ENCODE measurements around the gene DENND1A.
"Not testable (repeated sequence)": the region's sequence is repeated elsewhere in the genome, so short reads cannot be mapped to it uniquely, and the experiment has no call there.

The DENND1A gene, protein sequence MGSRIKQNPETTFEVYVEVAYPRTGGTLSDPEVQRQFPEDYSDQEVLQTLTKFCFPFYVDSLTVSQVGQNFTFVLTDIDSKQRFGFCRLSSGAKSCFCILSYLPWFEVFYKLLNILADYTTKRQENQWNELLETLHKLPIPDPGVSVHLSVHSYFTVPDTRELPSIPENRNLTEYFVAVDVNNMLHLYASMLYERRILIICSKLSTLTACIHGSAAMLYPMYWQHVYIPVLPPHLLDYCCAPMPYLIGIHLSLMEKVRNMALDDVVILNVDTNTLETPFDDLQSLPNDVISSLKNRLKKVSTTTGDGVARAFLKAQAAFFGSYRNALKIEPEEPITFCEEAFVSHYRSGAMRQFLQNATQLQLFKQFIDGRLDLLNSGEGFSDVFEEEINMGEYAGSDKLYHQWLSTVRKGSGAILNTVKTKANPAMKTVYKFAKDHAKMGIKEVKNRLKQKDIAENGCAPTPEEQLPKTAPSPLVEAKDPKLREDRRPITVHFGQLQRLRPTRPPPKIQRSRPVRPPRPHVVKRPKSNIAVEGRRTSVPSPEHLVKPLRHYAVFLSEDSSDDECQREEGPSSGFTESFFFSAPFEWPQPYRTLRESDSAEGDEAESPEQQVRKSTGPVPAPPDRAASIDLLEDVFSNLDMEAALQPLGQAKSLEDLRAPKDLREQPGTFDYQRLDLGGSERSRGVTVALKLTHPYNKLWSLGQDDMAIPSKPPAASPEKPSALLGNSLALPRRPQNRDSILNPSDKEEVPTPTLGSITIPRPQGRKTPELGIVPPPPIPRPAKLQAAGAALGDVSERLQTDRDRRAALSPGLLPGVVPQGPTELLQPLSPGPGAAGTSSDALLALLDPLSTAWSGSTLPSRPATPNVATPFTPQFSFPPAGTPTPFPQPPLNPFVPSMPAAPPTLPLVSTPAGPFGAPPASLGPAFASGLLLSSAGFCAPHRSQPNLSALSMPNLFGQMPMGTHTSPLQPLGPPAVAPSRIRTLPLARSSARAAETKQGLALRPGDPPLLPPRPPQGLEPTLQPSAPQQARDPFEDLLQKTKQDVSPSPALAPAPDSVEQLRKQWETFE

DNA sequence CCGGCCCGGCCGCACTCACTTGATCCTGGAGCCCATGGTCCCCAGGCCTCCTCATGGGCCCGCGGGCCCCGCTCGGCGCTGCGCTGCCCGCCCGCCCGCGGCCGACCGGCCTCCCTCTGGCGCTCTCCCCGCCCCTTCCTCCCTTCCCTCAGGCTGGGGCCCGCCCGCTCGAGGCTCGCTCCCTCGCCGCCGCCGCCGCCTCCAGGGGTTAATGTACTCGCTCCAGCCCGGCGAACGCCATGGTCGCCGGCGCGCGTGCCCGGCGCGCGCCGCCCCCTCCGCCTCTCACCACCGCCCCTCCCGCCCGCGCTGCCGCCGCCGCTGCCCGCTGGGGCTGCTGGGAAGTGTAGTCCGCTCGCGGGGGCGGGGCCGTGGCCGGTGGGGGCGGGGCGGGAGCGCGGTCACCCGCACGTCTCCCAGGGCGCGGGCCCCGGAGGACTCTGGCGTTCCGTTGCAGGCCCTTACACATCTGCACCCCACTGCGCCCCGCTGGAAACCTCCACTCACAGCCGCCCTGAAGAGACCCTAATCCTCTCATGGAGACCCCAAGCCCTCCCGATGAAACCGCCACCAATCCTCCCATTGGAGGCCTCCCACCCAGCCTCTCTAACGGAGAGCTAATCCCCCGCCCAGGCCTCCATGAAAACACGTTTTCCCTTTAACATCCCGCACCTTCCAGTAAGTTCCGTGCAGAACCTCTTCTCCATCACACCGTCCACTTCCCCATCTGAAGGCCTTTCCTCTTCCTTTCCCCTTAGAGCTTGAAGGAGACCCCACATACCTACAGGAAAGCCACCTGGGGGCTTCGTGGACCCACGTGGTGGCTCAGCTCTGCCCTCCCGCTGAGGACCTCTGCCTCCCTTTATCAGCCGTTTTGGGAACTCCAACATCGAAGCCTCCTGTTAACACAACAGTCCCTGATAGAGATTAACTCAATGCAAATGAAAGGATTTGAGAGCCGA lies at the start of gene DENND1A:
Gene DENND1A (minus strand): TSS at position 257 of the 962 bp plus-strand sequence. CDS start 221 bp downstream, at position 36.
- DNase-seq, result peak; percentile 88 to 90
- Mint-ChIP-seq H3K9me3 (no peaks in the 10 kb centered on the region), H3K4me3 (peak within 1 kb of the TSS; percentile 89 to 91), H3K27ac (peak within 1 kb of the TSS; percentile 87 to 94), H3K4me1 (peaks cover 42% of the 10 kb centered on the region), H3K27me3 (peaks cover 20% of the 10 kb centered on the region)
- ATAC-seq, result peak; percentile 93

DNA sequence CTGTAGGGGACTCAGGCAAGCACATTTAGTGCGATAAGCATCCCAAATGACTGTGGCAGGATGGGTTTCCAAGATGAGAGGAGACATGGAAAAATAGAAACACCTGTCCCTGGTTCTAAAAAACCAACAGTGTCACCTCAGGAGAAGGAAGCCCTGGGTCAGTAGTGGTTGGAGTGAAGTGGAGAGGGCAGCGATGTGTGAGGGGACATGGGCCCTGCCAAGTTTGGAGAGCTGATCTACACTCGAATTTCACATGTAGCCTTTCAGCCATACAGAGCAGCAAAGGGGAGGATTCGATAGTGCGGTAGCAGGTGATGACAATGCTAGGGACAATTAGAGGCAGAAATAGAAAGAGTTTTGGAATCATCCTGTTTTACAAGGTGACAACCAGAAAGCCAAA lies 49.1 kb upstream of the DENND1A start:
- no peak overlapping the region for H3K27ac Mint-ChIP-seq
- no peak for DNase-seq
- H3K9me3 Mint-ChIP-seq, result peaks cover 0 to 13% of the 10 kb centered on the region in 2 donors
- H3K4me1 Mint-ChIP-seq, result no peaks in the 10 kb centered on the region
- peaks cover 40% of the 10 kb centered on the region for H3K27me3 Mint-ChIP-seq
- H3K4me3 Mint-ChIP-seq, result no peak overlapping the region
- ATAC-seq, result no peak

DNA sequence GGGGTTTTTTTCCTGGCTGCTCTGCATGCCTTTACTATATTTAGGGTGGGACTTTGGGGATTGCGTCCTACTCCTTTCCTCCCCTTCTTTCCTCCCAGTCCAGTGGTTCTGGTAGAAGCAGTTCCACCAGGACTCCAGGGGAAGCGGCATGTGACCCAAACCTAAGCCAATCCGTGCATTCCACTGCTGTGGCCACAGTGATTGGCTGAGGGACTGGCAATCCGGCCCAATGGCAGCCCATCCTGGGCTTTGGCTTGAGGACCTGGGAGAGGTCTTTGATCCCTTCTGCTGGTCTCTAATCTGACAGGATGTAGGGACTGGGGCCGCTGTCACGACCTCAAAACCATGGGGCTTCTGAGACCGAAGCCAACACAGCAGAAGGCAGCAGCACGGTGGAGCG lies 46.7 kb upstream of the DENND1A start:
- H3K27ac Mint-ChIP-seq, H3K4me3 Mint-ChIP-seq, H3K4me1 Mint-ChIP-seq, DNase-seq, ATAC-seq: not testable (repeated sequence)
- Mint-ChIP-seq H3K27me3 (peaks cover 26% of the 10 kb centered on the region), H3K9me3 (peaks cover 0 to 13% of the 10 kb centered on the region in 2 donors)

DNA sequence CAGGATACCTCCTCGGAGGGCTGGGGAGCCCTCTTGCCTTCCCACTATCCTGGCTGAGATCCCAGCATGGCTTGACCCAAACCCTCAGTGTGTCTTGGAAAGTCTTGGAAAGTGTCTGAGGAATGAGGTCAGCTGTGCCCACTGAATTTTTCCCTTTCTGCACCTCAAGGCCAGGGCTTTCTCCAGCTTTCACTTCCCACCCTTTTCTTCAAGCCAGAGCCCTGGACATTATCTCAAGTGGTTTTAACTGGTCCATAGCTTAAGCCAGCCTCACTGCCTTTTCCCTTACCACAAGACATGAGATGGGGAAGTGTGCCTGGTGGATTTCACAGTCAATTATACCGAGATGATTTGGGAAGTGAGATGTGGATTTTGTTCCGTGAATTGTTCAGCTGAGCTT lies 45.9 kb upstream of the DENND1A start:
- Mint-ChIP-seq H3K4me3 (no peak overlapping the region), H3K4me1 (no peaks in the 10 kb centered on the region), H3K27ac (no peak overlapping the region), H3K9me3 (peaks cover 0 to 13% of the 10 kb centered on the region in 2 donors), H3K27me3 (peaks cover 19% of the 10 kb centered on the region)
- DNase-seq (no peak), ATAC-seq (no peak)

DNA sequence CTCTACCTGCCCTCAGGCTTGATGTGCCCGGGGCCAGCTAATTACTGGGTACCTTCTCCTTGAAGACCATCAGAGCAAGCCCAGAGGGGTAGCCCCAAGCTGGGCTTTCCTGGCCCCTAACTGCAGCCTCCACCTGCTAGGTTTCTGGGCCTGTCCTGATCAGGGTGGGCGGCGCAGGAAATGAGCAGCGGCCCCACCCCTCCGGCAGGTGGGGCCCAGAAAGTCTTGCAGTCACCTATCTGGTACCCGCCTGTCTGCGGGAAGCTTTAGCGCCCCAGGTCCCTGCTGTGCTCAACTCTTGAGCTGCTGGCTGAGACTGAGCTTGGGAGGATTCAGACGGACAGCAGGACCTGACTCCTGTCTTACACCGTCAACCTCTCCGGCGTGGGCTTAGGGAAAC lies 44.5 kb upstream of the DENND1A start:
- Mint-ChIP-seq H3K4me3 (no peak overlapping the region), H3K27me3 (peaks cover 9% of the 10 kb centered on the region), H3K9me3 (peaks cover 0 to 8% of the 10 kb centered on the region in 2 donors), H3K4me1 (no peaks in the 10 kb centered on the region), H3K27ac (no peak overlapping the region)
- ATAC-seq, result no peak
- no peak for DNase-seq

DNA sequence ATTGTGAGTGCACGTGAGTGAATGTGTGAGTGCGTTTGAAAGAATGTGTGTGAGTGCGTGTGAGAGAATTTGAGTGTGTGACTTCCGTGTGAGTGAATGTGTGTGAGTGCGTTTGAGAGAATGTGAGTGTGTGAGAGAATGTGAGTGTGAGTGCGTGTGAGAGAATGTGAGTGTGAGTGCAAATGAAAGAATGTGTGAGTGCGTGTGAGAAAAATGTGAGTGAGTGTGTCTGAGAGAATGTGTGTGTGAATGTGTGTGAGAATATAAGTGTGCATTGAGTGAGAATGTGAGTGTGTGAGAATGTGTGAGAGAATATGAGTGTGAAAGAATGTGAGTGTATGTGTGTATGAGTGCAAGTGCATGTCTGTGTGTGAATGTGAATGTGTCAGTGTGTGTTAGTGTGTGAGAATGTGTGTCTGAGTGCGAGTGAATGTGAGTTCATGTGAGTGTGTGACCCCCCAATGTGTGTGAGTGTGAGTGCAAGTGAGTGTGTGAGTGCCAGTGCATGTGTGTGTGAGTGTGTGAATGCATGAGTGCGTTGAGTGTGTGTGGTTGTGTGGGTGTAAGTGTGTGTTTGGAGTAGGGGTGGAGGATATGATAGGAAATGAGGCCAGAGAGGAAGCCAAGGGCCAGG lies 43.8 kb upstream of the DENND1A start:
- DNase-seq (no peak), ATAC-seq (no peak)
- peaks cover under 1% of the 10 kb centered on the region for H3K27me3 Mint-ChIP-seq
- H3K9me3 Mint-ChIP-seq, result peaks cover 0 to under 1% of the 10 kb centered on the region in 2 donors
- H3K27ac Mint-ChIP-seq, result no peak overlapping the region
- H3K4me3 Mint-ChIP-seq, result no peak overlapping the region
- no peaks in the 10 kb centered on the region for H3K4me1 Mint-ChIP-seq

DNA sequence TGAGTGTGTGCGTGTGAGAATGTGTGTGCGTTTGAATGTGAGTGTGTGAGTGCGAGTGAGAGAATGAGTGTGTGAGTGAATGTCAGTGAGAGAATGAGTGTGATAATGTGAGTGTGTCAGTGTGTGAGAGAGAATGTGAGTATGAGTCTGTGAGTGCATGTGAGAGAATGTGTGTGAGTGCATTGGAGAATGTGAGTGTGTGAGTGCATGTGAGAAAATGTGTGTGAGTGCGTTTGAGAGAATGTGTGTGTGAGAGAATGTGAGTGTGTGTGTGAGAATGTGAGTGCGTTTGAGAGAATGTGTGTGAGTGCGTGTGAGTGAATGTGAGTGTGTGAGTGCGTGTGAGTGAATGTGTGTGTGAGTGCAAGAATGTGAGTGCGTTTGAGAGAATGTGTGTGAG lies 42.7 kb upstream of the DENND1A start:
- DNase-seq, result no peak
- Mint-ChIP-seq H3K9me3 (no peaks in the 10 kb centered on the region), H3K4me1 (no peaks in the 10 kb centered on the region), H3K4me3 (no peak overlapping the region), H3K27me3 (peaks cover under 1% of the 10 kb centered on the region), H3K27ac (no peak overlapping the region)
- ATAC-seq, result no peak

DNA sequence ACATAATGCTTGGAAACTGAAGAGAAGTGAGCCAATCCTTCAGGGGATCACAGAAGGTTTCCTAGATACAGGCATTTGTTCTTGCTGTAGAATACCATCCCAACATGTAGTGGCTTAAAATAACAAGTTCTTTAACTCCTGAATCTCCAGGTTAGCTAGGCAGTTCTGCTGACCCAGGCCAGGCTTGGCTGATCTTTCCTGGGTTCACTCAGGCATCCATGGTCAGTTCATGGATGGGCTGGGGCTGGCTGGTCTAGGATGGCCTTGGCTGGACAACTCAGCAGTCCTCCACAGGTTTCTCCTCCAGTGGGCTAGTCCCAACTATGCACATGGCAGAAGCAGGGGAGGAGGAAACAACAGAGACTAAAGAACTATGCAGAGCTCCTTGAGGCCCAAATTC lies 37.4 kb upstream of the DENND1A start:
- ATAC-seq (no peak), DNase-seq (no peak)
- Mint-ChIP-seq H3K4me1 (no peaks in the 10 kb centered on the region), H3K27ac (no peak overlapping the region), H3K27me3 (peaks cover 44% of the 10 kb centered on the region), H3K9me3 (no peaks in the 10 kb centered on the region), H3K4me3 (no peak overlapping the region)

DNA sequence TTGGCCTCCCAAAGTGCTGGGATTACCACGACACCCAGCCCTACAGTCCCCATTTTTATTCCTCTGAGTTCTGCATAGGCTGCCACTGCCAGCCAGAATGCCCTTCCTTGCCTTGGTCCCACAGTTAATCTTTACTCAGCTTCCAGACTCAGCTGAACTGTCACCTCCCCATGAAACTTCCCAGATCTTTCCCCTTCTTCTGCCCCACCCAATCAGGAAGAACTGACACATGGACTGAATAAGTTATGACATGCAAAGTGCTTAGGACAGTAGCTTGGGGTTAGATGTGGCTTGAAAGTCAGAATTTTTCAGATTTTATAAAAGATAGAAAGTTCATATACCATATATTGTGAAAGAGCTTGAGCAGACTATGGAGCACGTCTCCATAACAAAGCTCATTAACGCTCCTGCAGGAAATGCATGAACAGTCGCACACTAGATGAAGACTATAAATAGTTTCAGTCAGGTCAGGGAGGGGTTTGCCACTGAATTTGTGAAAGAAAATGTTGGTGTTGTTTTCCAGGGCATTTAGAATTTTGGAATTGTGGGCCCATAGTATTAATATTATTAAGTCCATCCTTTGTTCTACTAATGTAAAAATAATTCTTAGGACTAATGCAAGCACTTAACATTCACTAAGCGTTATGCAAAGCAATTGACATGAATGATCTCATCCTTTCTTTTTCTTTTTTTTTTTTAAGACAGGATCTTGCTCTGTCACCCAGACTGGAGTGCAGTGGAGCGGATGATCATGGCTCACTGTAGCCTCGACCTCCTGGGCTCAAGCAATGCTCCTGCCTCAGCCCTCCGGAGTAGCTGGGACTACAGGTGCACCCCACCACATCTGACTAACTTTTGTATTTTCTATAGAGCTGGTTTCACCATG lies 36.1 kb upstream of the DENND1A start:
- Mint-ChIP-seq H3K27me3 (peaks cover 49% of the 10 kb centered on the region), H3K4me3 (no peak overlapping the region), H3K9me3 (no peaks in the 10 kb centered on the region), H3K4me1 (no peaks in the 10 kb centered on the region), H3K27ac (no peak overlapping the region)
- DNase-seq (no peak), ATAC-seq (no peak)

DNA sequence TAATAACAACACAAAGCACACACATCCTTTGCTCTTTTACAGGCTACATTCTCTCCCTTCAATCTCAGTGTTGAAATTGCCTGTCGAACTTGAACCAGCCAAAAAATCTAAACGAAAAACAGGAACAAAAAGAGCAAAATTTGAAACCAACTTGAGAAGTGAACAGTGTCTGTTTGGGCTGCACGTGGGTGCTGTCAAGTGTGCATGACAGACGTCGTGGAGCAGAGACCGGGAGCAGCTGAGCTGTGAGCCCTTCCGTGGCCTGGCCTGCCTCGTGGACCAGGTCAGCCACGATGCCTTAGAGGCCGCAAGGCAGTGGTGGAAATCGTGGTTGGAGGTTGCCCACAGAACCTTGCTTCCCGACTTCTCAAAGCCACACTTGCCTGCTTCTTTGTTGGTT lies 34.8 kb upstream of the DENND1A start:
- Mint-ChIP-seq H3K27me3 (peaks cover 62% of the 10 kb centered on the region), H3K4me1 (no peaks in the 10 kb centered on the region), H3K9me3 (no peaks in the 10 kb centered on the region), H3K27ac (no peak overlapping the region), H3K4me3 (no peak overlapping the region)
- ATAC-seq (no peak), DNase-seq (no peak)

DNA sequence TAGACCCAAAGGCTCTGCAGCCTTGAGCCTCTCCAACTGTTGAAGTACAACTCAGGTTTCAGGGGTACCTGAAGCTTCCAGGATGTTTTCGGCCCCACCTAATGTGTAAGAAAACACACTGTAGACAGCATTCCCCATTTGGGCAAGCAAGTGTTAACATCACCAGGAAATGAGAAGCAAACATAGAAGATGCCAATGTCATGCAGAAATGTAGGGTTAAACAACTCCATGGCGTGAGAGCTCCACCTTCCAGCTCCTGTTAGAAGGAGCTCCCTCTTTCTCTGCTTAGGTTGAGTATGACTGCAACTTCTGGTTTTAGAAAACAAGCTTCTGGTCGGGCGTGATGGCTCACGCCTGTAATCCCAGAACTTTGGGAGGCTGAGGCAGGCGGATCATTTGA lies 31.0 kb upstream of the DENND1A start:
- Mint-ChIP-seq H3K9me3 (no peaks in the 10 kb centered on the region), H3K4me3 (no peak overlapping the region), H3K27ac (no peak overlapping the region), H3K27me3 (peaks cover 70% of the 10 kb centered on the region), H3K4me1 (no peaks in the 10 kb centered on the region)
- ATAC-seq (no peak), DNase-seq (no peak)

DNA sequence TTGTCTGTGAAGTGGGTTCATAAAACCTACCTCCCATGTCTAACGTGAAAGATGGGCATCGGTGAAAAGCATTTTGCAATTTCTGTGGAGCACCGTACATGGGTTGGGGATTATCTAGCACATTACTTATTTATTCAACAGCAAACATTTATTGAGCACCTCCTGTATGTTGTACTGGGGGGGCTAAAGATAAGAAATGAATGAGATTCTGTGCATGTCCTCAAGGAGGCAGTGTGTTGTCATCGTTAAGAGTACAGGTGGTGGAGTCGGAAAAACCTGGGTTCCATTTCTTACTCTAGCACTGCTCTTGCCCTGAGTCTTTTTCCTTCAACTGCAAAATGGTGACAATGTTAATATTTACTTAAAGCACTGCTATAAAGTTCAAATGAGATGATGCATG lies 30.4 kb upstream of the DENND1A start:
- Mint-ChIP-seq H3K9me3 (no peaks in the 10 kb centered on the region), H3K4me3 (no peak overlapping the region), H3K4me1 (no peaks in the 10 kb centered on the region), H3K27me3 (peaks cover 64% of the 10 kb centered on the region), H3K27ac (no peak overlapping the region)
- ATAC-seq, result no peak
- DNase-seq, result no peak

DNA sequence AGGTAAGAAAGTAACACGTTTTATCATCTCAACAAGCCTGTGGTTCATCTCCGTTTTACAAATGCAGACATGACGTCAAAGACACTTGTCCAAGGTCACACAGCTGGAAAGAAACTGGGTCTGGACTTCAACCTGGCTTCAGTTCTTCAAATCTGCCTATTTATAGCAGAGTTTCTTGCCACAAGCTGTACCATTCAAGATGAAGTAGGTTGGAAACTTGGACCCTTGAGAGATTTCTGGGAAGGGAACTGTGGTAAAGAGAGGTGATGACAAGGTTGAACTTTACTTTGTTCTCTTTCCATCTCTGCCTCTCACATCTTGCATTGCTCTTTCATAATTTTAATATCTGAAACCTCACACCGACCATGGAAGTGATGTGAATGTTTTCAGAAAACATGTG lies 29.9 kb upstream of the DENND1A start:
- Mint-ChIP-seq H3K27me3 (peaks cover 58% of the 10 kb centered on the region), H3K27ac (no peak overlapping the region), H3K9me3 (no peaks in the 10 kb centered on the region), H3K4me1 (no peaks in the 10 kb centered on the region), H3K4me3 (no peak overlapping the region)
- ATAC-seq (no peak), DNase-seq (no peak)

DNA sequence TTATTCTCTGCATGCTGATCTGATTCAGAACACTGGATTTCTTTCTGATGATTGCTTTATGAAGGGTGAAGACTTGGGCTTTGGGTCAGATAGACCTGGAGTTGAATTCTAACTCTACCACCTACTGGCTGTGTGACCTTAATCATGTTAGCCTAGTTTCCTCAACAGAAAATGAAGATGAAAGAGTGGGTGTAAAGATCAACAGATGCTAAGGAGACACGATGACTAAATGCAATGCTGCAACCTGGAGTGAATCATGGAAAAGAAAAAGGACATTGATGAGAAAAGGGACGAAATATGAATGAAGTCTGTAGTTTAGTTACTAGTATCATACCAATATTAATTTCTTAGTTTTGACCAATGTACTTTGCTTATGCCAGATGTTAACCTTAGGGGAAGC lies 27.8 kb upstream of the DENND1A start:
- H3K4me3 Mint-ChIP-seq, result no peak overlapping the region
- peaks cover 8% of the 10 kb centered on the region for H3K4me1 Mint-ChIP-seq
- H3K27me3 Mint-ChIP-seq, result peaks cover 47% of the 10 kb centered on the region
- H3K27ac Mint-ChIP-seq, result no peak overlapping the region
- ATAC-seq (no peak), DNase-seq (no peak)
- no peaks in the 10 kb centered on the region for H3K9me3 Mint-ChIP-seq
